Omental fat pad (tissue), 4 donors: Measurements from ENCODE around the gene GPC3. TPM values are rescaled to one million over a fixed set of nuclear protein-coding genes. Genes with fewer than 3 reads are reported as not detected.

ENCODE experiments used
- ATAC-seq: fragments of 150-250 bp; one replicate; pipeline ENCODE4 v1.9.1; 2016; ENCODE audit warnings: mild to moderate bottlenecking, moderate library complexity; ENCODE audit not compliant: low FRiP score
- DNase-seq: peaks from one replicate; pipeline ENCODE4 v3.0.0-alpha.2; 2019; ENCODE audit warnings: low spot score
- CTCF ChIP-seq, 3 donors: fragments of 450-650 bp; IDR thresholded peaks; one replicate each; pipeline ENCODE4 v1.5.1; 2016 to 2017; ENCODE audit warnings: antibody characterized with exemption in 3 of 3, mild to moderate bottlenecking in 3 of 3, moderate library complexity in 2 of 3
- total RNA-seq, 4 donors: library from RNA; depleted of rRNA; stranded (reverse); fragments of >200 nt; gene quantifications; one replicate each; pipeline ENCODE4 v1.1.0, GENCODE V29; 2016

GPC3 gene
- total RNA-seq, 4 donors from 2014 or later: 48.9 to 146 (median 77.1) TPM

GRCh38 chrX:133852401-133852800, 133.0 kb downstream of the GPC3 start:
- TF ChIP-seq CTCF (IDR thresholded peaks at IDR 0.05): no peak
- ATAC-seq (no peak), DNase-seq (no peak)

- no peak for TF ChIP-seq CTCF (IDR thresholded peaks at IDR 0.05)
- ATAC-seq (no peak), DNase-seq (no peak)
Observed at GRCh38 chrX:133850399-133850798, 135.0 kb downstream of the GPC3 start.

- ATAC-seq: no peak
- no peak for TF ChIP-seq CTCF (IDR thresholded peaks at IDR 0.05)
- DNase-seq: no peak
Observed at GRCh38 chrX:133849676-133850075, 135.7 kb downstream of the GPC3 start.

GRCh38 chrX:133847340-133847994, 137.9 kb downstream of the GPC3 start:
- no peak for ATAC-seq
- DNase-seq: no peak
- no peak for TF ChIP-seq CTCF (IDR thresholded peaks at IDR 0.05)

- no peak for ATAC-seq
- DNase-seq: no peak
- no peak for TF ChIP-seq CTCF (IDR thresholded peaks at IDR 0.05)
Observed at GRCh38 chrX:133846311-133846710, 139.1 kb downstream of the GPC3 start.

GRCh38 chrX:133840415-133840814, 145.0 kb downstream of the GPC3 start:
- no peak for TF ChIP-seq CTCF (IDR thresholded peaks at IDR 0.05)
- ATAC-seq (no peak), DNase-seq (no peak)
